B cell (primary cell): Measurements from ENCODE around the gene COMT. TPM values are rescaled to one million over a fixed set of nuclear protein-coding genes. Genes with fewer than 3 reads are reported as not detected.

Experiments used
- ATAC-seq: fragments of 200-7000 bp; cut with Tn5 transposase; one replicate; pipeline ENCODE4 v1.10.0; 2021; ENCODE audit warnings: low read depth, mild to moderate bottlenecking, moderate number of reproducible peaks, moderate library complexity
- CTCF ChIA-PET: fragments of 350-600 bp; sonication (Branson Sonifier 250); formaldehyde crosslinking; loops from one replicate; lab custom pipeline; 2021; ENCODE audit warnings: antibody characterized with exemption, inconsistent platforms; lab: Charles Lee
- POLR2A ChIA-PET: fragments of 350-600 bp; sonication (Branson Sonifier 250); formaldehyde crosslinking; loops from one replicate; lab custom pipeline; 2021; ENCODE audit warnings: antibody characterized with exemption; lab: Charles Lee
- DNase-seq: peaks from one replicate; pipeline ENCODE4 v3.0.0; 2013
- H2AFZ ChIP-seq: 2 replicates; pipeline ENCODE4 v1.6.1; 2012; ENCODE audit warnings: mild to moderate bottlenecking, low read depth, low read length; ENCODE audit not compliant: insufficient read depth, poor library complexity, severe bottlenecking
- H3K27ac ChIP-seq, 2 donors: 1 replicate in 1 of 2; 2 replicates in 1 of 2; pipeline ENCODE4 v1.5.1; 2012 to 2013; ENCODE audit warnings: low read length in 2 of 2, mild to moderate bottlenecking in 2 of 2, moderate library complexity in 1 of 2
- H3K27me3 ChIP-seq, 4 experiments: fragments of 200-600 bp in 1 of 4; sonication (generic) in 1 of 4; replicated peaks in 1 of 4; 1 replicate in 2 of 4; 2 replicates in 2 of 4; pipeline versions ENCODE4 v1.6.1 to v1.7.0; 2013 to 2016; ENCODE audit warnings: low read length in 3 of 4, mild to moderate bottlenecking in 2 of 4, mixed read lengths in 1 of 4, moderate library complexity in 1 of 4; ENCODE audit not compliant: insufficient read depth in 4 of 4, control insufficient read depth in 3 of 4; ENCODE audit errors: control extremely low read depth in 1 of 4
- H3K36me3 ChIP-seq, 2 experiments: replicated peaks in 1 of 2; 1 replicate in 1 of 2; 2 replicates in 1 of 2; pipeline versions ENCODE4 v1.6.1 to v1.7.1; 2013; ENCODE audit warnings: low read length in 1 of 2; ENCODE audit not compliant: insufficient read depth in 2 of 2, control insufficient read depth in 1 of 2; ENCODE audit errors: control extremely low read depth in 1 of 2, extremely low read depth in 1 of 2
- H3K4me1 ChIP-seq, 2 donors: fragments of 200-600 bp in 1 of 2; sonication (generic) in 1 of 2; 1 replicate in 1 of 2; 2 replicates in 1 of 2; pipeline versions ENCODE4 v1.5.1 to v1.6.1; 2013 to 2017; ENCODE audit warnings: low read length in 2 of 2; ENCODE audit not compliant: control insufficient read depth in 2 of 2, insufficient read depth in 2 of 2
- H3K4me2 ChIP-seq: replicated peaks from 2 replicates; pipeline ENCODE3; 2012; ENCODE audit warnings: mild to moderate bottlenecking, low read depth, low read length; ENCODE audit not compliant: poor library complexity, severe bottlenecking
- H3K4me3 ChIP-seq, 5 experiments: fragments of 200-600 bp in 1 of 5; sonication (generic) in 1 of 5; 1 replicate in 3 of 5; 2 replicates in 2 of 5; pipeline versions ENCODE4 v1.5.1 to v1.7.0; 2011 to 2016; ENCODE audit warnings: low read length in 4 of 5, mild to moderate bottlenecking in 4 of 5, low read depth in 2 of 5, control low read depth in 1 of 5, moderate library complexity in 1 of 5; ENCODE audit not compliant: insufficient read depth in 1 of 5; ENCODE audit errors: control extremely low read depth in 1 of 5, extremely low read depth in 1 of 5
- H3K79me2 ChIP-seq: fragments of 200-600 bp; sonication (generic); one replicate; pipeline ENCODE4 v1.6.0; 2016; ENCODE audit warnings: low read length; ENCODE audit not compliant: control insufficient read depth, insufficient read depth
- H3K9ac ChIP-seq: fragments of 200-600 bp; sonication (generic); 2 replicates; pipeline ENCODE4 v1.6.1; 2017; ENCODE audit warnings: mild to moderate bottlenecking, low read length, moderate library complexity
- H3K9me3 ChIP-seq, 3 donors: one replicate each; pipeline versions ENCODE4 v1.6.1 to v1.7.1; 2013; ENCODE audit warnings: low read length in 2 of 3; ENCODE audit not compliant: control insufficient read depth in 2 of 3, insufficient read depth in 1 of 3; ENCODE audit errors: control extremely low read depth in 1 of 3
- H4K20me1 ChIP-seq: 2 replicates; pipeline ENCODE4 v1.6.0; 2012; ENCODE audit warnings: mild to moderate bottlenecking, low read length; ENCODE audit not compliant: insufficient read depth, control insufficient read depth, poor library complexity, severe bottlenecking
- H3K27ac Mint-ChIP-seq: one replicate; pipeline ENCODE4 v1.8.0; 2021; ENCODE audit warnings: mixed read lengths
- H3K27me3 Mint-ChIP-seq: one replicate; pipeline ENCODE4 v1.8.0; 2021; ENCODE audit warnings: mixed read lengths
- H3K4me1 Mint-ChIP-seq: one replicate; pipeline ENCODE4 v1.8.0; 2021; ENCODE audit warnings: mixed read lengths
- H3K4me3 Mint-ChIP-seq: one replicate; pipeline ENCODE4 v1.8.0; 2021; ENCODE audit warnings: mixed read lengths
- H3K9me3 Mint-ChIP-seq: one replicate; pipeline ENCODE4 v1.8.0; 2022; ENCODE audit warnings: mixed read lengths; ENCODE audit not compliant: insufficient read depth
- EZH2 ChIP-seq: IDR thresholded peaks from 2 replicates; pipeline ENCODE4 v1.6.1; 2012; ENCODE audit warnings: borderline replicate concordance, low read depth, mild to moderate bottlenecking, moderate library complexity, low read length; ENCODE audit not compliant: insufficient read depth, poor library complexity, severe bottlenecking
- WGBS: methylation state at CpG from one replicate; pipeline ENCODE4 v1.1.5; 2013; ENCODE audit warnings: missing lambda C conversion rate; ENCODE audit not compliant: insufficient coverage; 5-methylcytosine and 5-hydroxymethylcytosine counted together
- intact Hi-C: fragments of 100-400 bp; cut with micrococcal nuclease; formaldehyde crosslinking; loops from one replicate; pipeline ENCODE4 v1.10.0; 2022
- polyA plus RNA-seq: library from polyadenylated mRNA; depleted of rRNA; stranded (reverse); fragments of >200 nt; gene quantifications from 2 replicates; pipeline ENCODE4 v1.2.3, GENCODE V29; 2012
- total RNA-seq, 2 donors: library from RNA; stranded (reverse); fragments of 120-200 nt in 1 of 2; gene quantifications; 1 replicate in 1 of 2; 2 replicates in 1 of 2; pipeline versions ENCODE4 v1.2.3 to v1.2.4, GENCODE V29; 2013 to 2022
- TF ChIP-seq, protein P1 (sequence below): fragments of 200-600 bp; IDR thresholded peaks from one replicate; pipeline ENCODE4 v1.8.0; 2022; ENCODE audit warnings: antibody characterized with exemption, mild to moderate bottlenecking

The COMT gene
- total and polyA plus RNA-seq, 2 donors (not counting 1 experiment from before 2014, with no cell fraction given): 32.6 to 58.3 TPM

DNA sequence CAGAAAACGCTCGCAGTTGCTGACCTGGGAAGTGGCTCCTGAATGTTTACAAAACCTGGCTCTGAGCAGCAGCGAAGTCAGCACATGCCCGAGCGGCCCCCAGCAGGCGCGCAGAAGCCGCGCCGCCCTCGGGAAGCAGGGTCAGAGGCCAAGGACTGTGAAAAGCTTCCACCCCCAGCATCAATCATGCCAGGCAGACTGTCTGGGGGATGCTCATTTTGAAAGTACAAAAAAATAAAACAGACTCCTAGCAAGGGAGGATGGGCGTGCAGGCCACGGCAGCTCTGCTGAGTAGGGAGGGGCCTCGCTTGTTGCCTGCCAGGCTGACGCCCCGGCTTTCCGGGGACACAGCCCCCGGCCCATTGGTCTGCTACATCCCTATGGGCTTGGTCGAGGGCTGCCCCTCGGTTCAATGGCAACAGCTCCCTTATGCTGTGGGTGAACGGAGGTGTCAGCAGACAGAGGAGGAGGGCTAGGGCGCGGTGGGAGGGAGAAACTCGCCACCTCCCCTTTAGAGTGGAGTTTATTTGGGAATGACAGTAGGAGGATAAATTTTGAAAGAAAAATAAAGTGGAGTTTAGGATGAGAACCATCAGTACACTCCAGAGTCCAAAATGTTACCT, 49.2 kb upstream of the COMT start:
- H3K27ac Mint-ChIP-seq: peak overlapping the region; percentile 46
- no peak for DNase-seq
- ChIA-PET POLR2A (interaction anchor here (1.2 kb wide), 1 partner anchor 37 kb away, joined by 3 read pairs; no protein-coding TSS in a partner anchor), CTCF (interaction anchor here (0.6 to 0.9 kb wide), 2 partner anchors 18 to 27 kb away, joined by 3 to 4 read pairs; no protein-coding TSS in a partner anchor)
- 20% methylated on average over 22 of the region's 24 CpGs for WGBS
- Histone ChIP-seq H3K27ac (no peak overlapping the region), H3K4me3 (peak overlapping the region in 4 of 5 experiments; percentile 33 to 58 (median 40)), H3K27me3 (no peaks in the 10 kb centered on the region), H3K36me3 (no peaks in the 10 kb centered on the region), H3K9me3 (no peaks in the 10 kb centered on the region), H3K4me2 (peak overlapping the region; percentile 78), H3K79me2 (no peaks in the 10 kb centered on the region), H3K4me1 (peaks cover 20 to 22% of the 10 kb centered on the region in 2 donors), H3K9ac (peak overlapping the region; percentile 50), H4K20me1 (no peaks in the 10 kb centered on the region), H2AFZ (peak overlapping the region; percentile 69)
- no peaks in the 10 kb centered on the region for H3K9me3 Mint-ChIP-seq
- peaks cover 21% of the 10 kb centered on the region for H3K4me1 Mint-ChIP-seq
- H3K27me3 Mint-ChIP-seq: no peaks in the 10 kb centered on the region
- ATAC-seq: no peak
- peak overlapping the region; percentile 82 for H3K4me3 Mint-ChIP-seq
- intact Hi-C loops: loop anchor here (5.0 to 10.0 kb wide), 2 partner anchors 50 to 58 kb away; partner anchors contain the start of genes COMT and TXNRD2
- TF ChIP-seq, protein P1, sequence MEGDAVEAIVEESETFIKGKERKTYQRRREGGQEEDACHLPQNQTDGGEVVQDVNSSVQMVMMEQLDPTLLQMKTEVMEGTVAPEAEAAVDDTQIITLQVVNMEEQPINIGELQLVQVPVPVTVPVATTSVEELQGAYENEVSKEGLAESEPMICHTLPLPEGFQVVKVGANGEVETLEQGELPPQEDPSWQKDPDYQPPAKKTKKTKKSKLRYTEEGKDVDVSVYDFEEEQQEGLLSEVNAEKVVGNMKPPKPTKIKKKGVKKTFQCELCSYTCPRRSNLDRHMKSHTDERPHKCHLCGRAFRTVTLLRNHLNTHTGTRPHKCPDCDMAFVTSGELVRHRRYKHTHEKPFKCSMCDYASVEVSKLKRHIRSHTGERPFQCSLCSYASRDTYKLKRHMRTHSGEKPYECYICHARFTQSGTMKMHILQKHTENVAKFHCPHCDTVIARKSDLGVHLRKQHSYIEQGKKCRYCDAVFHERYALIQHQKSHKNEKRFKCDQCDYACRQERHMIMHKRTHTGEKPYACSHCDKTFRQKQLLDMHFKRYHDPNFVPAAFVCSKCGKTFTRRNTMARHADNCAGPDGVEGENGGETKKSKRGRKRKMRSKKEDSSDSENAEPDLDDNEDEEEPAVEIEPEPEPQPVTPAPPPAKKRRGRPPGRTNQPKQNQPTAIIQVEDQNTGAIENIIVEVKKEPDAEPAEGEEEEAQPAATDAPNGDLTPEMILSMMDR: no peak
- TF ChIP-seq EZH2: no peak

DNA sequence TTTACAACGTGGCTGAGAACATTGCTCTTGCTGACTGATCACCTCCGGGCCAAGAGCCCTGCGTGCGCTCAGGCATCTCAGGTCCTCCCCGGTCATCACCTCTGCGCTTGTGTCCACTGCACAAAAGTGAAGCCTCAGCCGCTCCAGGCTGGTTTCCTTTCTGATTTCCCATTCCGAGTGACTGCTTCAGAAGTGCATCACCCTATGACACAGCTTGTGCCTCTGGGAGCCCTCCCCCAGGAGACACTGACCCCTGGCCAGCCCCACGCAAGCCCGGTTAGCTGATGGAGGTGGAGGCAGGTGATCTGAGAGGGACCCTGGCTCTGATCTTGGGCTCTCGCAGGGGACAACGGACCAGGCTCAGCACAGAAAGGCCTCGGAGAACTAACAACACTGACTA, 48.6 kb upstream of the COMT start:
- H3K36me3 ChIP-seq: no peaks in the 10 kb centered on the region
- Mint-ChIP-seq H3K27me3 (no peaks in the 10 kb centered on the region), H3K27ac (no peak overlapping the region), H3K4me3 (peak overlapping the region; percentile 35), H3K9me3 (no peaks in the 10 kb centered on the region), H3K4me1 (peaks cover 21% of the 10 kb centered on the region)
- no peaks in the 10 kb centered on the region for H3K79me2 ChIP-seq
- no peaks in the 10 kb centered on the region for H3K27me3 ChIP-seq
- H3K27ac ChIP-seq: no peak overlapping the region
- H3K9me3 ChIP-seq: no peaks in the 10 kb centered on the region
- TF ChIP-seq EZH2: no peak
- TF ChIP-seq, protein P1: no peak
- no peak overlapping the region for H3K4me2 ChIP-seq
- H3K4me3 ChIP-seq: no peak overlapping the region
- no peak overlapping the region for H2AFZ ChIP-seq
- WGBS: 94% methylated on average over 13 of the region's 13 CpGs
- intact Hi-C loops: loop anchor here (5.0 to 10.0 kb wide), 2 partner anchors 49 to 58 kb away; partner anchors contain the start of genes COMT and TXNRD2
- peaks cover 20 to 21% of the 10 kb centered on the region in 2 donors for H3K4me1 ChIP-seq
- CTCF ChIA-PET: interaction anchor here (0.6 kb wide), 1 partner anchor 27 kb away, joined by 3 read pairs; no protein-coding TSS in a partner anchor
- ATAC-seq: no peak
- no peaks in the 10 kb centered on the region for H4K20me1 ChIP-seq
- no peak for DNase-seq
- H3K9ac ChIP-seq: no peak overlapping the region
- POLR2A ChIA-PET: no interaction called here
